HG03521 (cell line): ENCODE data around the gene TXNDC8.
"Not testable (repeated sequence)": the region's sequence is repeated elsewhere in the genome, so short reads cannot be mapped to it uniquely, and the experiment has no call there.

Source experiments
- ATAC-seq: cut with Tn5 transposase; IDR thresholded peaks from one replicate; pipeline ENCODE4 v1.9.1; 2021; ENCODE audit warnings: mild to moderate bottlenecking, moderate library complexity; ENCODE audit not compliant: unreplicated experiment

The TXNDC8 gene

DNA sequence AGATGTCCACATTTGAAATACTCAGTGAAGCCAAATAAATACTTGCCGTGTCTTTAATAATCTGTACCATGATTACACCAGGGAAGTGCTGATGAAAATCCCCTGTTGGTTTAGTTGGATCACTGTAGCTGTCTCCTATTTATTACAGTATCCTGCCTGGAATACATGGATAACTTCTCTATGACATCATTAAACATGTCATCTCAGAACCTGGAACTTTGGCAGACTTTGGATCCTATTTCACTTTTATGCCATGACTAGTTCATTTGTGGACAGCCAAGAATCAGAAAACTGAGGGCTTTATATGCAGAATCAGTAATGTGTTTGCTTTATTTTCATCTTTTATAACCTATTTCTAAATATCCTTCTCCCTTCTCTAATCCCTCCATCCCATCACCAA lies at the start of gene TXNDC8:
TXNDC8 (minus strand) TSS at position 137 of the 400 bp plus-strand sequence.
- no peak for ATAC-seq

DNA sequence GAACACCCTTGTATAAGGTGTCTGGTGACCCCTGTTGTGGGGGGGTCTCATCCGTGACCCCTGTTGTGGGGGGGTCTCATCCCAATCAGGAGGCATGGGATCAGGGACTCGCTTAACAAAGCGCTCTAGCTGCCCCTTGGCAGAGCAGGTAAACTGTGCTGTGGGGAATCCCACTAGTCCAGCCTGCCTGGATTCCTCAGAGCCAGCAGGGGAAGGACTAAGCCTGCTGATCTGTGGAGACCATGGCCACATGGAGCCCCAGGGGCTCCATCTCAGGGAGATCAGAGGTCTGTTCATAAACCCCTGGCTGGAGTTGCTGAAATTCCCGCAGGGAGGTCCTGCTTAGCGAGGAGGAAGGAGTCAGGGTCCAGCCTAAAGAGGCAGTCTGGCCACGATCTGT lies 45.8 kb upstream of the TXNDC8 start:
- ATAC-seq = no peak

DNA sequence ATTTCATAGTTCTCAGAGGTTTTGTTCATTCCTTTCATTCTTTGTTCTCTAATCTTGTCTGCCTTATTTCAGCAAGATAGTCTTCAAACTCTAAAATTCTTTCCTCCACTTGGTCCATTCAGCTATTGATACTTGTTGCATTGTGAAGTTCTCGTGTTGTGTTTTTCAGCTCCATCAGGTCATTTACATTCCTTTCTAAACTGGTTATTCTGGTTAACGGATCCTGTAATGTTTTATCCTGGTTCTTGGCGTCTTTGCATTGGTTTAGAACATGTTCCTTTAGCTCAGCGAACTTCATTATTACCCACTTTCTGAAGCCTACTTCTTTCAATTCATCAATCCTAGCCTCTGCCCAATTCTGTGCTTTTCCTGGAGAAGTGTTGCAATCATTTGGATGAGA lies 45.1 kb upstream of the TXNDC8 start:
- ATAC-seq = no peak

DNA sequence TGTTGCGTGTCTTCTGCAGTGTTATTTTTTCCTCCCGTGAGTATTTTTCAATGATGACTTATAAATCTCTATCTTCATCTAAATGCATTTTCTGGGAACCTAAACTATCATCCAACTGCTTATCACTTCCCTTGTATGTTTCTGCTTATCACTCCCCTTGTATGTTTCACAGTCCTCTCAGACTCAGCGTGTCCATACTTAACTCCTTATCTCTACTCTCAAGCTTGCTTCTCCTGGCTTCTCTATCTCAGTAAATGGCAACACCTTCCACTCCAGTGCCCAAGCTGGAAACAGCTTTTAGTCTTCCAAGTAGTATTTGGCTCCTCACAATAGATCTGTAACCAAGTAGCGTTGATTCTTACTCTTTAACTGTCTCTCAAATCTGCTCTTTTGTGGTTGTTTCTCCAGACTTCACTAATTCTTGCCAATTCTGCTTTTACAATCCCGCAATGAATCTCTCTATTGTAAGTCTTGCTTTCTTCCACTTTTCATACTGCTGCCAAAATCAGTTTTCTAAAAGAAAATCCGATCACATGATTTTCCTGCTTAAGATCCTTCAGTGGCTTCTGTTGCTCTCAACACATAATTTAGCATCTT lies 33.8 kb upstream of the TXNDC8 start:
- ATAC-seq = no peak

DNA sequence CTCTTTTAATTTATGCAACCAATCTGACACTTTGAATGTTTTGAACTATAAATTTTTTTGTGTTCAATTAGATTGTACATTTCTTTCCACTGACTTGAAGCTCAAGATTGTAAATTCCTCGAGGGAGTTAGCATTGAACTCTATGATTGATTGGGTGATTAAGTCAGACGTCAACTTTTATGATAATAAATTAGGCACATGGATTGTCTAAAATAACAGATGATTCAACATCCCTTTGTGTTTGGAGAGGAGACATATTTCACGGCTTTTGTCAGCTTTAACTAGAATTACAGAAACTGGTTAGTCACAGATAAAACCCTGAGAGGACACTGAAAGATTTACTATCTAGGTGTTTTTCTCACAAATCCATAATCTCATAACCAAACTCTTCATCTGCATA lies 32.7 kb upstream of the TXNDC8 start:
- no peak for ATAC-seq

DNA sequence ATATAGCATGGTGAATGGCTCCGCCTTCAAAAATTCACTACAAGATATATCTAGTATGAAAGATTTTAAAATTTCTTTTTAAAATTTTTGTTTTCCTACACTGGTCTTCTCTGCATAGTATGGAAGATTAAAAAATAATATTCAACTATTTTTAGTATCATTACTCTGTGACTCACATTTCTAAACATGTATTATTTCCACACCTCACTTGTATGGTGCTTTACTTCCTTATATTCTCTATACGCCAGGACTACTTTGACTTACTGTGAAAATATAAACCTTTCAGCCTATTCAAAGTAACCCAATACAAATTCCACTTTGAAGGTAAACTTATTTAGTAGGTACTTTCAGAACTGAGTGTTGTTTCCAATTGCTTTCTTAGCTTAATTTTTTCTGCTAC lies 26.8 kb upstream of the TXNDC8 start:
- no peak for ATAC-seq

DNA sequence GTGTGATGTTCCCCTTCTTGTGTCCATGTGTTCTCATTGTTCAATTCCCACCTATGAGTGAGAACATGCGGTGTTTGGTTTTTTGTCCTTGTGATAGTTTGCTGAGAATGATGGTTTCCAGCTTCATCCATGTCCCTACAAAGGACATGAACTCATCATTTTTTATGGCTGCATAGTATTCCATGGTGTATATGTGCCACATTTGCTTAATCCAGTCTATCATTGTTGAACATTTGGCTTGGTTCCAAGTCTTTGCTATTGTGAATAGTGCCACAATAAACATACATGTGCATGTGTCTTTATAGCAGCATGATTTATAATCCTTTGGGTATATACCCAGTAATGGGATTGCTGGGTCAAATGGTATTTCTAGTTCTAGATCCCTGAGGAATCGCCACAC lies 21.3 kb upstream of the TXNDC8 start:
- not testable (repeated sequence) for ATAC-seq

DNA sequence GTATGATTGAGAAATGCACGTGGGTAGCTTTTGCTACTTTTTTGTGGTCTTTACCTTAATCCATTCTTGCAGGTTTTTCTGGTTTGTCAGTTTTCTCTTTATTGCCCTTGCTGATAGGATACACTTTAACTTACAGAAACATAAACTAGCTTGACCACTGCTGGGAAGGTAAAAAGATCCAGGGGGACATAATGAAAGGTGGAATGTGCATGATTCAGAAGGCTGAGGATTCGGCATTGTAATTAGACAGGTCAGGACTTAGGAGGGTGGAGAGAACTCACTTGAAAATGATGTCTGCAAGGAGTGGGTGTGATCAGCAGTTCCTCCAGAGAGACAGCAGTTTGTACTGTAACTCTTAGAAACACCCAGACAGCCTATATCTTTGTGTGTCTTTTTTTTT lies 19.8 kb upstream of the TXNDC8 start:
- ATAC-seq = no peak

DNA sequence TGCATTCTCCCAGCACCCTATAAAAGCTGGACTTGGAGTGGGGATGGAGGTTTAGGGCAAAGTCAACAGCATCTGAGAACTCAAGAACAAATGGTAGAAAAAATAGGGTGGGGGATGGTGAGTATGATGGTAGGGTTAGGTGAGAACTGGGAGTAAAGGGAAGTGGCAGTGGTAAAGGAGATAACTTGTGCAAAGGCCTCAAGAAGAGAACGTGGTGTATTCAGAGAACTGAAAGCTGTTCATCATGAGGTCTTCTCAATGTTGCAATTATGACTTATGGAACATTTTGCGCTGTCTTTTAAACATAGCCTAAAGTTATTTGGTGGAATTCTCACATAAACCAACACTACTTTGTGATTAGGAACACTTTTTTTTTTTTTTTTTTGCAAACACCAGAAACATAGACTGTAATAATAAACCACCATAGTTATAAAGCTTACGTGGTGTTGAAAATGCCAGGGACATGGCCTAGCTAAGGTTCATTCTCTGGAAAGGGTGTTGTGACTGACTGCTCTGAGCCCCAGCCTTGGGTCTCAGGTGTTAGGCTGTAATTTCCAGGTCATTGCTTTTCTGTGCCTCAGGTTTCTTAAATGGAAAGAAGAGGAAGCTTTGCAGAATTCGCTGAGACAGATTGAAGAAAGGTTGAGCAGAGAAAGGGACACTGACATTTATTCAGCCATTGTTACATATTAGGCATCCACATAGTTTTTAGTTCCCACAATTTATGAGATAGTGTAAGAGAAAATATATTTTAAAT lies 19.2 kb upstream of the TXNDC8 start:
- ATAC-seq = no peak

DNA sequence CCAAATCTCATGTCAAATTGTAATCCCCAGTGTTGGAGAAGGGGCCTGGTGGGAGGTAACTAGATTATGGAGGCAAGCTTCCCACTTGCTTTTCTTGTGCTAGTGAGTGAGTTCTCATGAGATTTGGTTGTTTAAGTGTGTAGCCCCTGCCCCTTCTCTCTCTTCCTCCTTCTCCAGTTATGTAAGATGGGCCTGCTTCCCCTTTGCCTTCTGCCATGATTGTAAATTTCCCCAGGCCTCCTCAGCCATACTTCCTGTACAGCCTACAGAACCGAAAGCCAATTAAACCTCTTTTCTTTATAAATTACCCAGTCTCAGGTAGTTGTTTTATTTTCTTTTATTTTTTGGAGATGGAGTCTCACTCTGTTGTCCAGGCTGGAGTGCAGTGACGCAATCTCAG lies 18.2 kb upstream of the TXNDC8 start:
- ATAC-seq = no peak

DNA sequence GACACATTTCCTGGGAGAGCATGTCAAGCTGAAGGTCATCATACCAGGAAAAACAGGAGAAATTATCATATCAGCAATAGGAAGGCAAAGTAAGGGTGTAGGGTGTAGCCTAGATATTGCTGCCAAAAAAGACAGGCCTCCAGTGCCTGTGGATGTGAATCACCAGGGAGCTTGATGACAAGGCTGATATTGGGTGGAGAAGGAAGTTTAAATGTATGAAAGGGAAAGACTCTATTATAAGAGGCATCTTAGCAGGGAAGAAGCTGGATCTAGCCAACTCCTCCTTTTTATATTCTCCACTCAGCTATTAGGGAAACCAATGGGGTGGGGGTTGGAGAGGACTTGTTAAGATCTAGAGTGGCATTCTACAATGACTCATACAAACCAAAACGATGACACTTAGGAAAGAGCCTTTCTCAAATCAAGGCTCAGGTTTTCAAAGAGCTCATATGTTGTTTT lies 13.4 kb upstream of the TXNDC8 start:
- ATAC-seq = no peak

DNA sequence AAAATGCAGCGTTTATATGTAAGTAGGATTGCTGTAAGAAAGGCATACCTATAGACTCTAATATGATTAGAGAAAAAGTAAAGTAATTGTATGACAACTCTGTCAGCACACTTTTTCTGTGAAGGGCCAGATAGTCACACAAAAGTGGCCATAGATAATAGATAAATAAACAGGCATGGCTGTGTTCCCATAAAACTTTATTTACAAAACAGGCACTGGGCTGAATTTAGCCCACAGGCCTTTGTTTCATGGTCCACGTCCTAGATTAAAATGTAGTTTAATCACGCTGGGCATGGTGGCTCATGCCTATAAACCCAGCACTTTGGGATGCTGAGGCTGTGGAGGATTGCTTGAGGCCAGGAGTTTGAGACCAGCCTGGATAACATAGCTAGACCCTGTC lies 8.7 kb upstream of the TXNDC8 start:
- ATAC-seq = no peak

DNA sequence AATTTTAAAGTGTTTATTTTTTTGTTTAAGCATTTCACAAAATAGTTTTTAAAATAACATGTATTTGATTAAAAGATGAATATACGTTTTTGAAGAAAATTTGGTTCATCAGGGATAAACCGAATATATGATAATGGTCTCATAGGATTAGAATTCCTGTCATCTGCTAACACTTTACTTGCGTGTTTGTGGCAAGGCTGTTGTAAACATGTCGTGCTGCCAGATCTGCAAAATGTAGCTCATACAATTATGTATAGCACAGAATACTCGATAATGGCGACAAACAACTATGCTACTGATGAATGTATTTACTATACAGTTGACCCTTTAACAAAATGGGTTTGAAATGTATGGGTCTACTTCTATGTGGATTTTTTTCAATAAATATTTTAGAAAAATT lies 7.2 kb upstream of the TXNDC8 start:
- ATAC-seq = no peak

DNA sequence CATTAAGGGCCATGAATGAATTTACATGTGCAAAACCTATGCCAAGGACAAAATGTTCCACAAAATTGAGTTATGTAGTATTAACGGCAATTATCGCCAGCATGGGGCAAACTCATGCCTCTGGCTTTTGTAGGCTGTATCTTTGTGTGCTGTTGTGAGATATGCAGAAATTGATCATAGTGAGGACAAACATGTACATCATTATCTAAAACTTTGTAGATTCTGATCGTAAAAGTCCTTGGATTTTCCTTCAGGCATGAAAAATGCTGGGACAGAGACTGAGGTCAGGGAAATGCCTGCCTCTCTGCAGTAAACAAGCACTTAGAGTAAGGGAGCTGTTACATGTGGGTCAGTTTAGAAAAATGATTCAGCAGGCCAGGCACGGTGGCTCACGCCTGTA lies 5.9 kb upstream of the TXNDC8 start:
- no peak for ATAC-seq

DNA sequence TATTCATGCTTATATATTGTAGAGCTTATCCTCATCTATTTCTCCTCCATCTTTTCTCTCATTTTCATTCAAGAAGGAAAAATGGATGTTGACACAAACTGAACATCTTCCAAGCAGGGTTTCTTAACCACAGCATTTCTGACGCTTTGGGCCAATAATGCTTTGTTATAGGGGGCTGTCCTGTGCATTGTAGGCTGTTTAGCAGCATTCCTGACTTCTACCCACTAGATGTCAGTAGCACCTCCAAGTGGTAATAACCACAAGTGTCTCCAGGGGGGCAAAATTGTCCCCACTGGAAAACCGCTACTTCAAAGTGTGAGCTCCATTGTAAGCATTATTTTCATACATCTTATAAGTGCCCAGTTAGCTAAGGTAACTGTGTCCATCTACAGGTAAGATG lies 2.6 kb upstream of the TXNDC8 start:
- no peak for ATAC-seq

DNA sequence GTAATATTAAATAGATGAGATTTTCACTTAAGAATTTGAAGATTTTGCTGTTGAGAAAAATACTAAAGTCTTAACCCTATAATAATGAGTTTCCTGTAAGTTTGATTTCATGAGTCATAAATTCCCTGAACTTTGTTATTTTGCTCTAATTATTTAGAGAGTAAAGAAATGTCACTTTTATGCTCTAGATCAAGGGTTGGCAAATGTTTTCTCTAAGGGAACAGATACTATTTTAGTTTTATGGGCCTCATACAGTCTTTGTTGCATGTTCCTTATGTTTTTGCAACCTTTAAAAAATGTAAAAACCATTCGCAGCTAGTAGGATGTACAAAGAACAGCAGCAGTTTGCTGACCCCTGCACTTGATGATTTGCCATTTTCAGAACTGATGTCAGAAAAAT lies 480 bp upstream of the TXNDC8 start:
- ATAC-seq = no peak

DNA sequence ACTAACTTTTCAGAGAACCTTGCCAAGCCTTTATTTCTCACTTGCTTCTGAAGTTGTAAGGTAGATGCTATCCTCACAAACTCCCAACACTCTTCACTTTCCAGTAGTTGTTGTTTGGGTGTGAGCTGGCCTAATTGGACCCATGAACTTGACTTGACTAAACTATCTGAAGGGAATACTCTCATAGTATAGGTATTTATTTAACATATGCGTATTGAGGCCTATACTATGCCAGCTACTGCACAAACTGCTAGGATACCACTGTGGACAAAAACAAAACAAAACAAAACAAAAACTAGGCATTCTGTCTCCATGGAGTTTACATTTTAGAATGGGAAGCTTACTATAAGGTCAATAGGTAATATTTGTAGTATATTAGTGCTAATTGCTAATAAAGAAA lies 1.3 kb downstream of the TXNDC8 start:
- ATAC-seq = no peak

DNA sequence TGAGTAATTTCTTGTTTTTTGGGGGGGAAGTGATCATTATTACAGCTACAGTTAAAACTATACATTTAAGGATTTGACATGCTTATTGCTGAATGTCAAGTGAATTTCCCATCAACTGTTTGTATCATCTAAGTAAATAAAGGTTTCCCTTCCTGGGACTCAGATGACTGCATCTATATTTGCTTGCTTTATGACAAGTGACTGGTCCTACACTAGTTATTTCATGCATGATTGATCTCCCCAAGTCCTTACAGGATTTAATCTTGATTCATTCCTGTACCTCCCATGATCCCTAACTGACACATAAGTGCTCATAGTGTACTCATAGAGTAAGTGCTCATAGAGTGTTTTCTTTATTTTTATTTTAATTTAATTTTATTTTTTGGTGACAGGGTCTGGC lies 2.8 kb downstream of the TXNDC8 start:
- no peak for ATAC-seq

DNA sequence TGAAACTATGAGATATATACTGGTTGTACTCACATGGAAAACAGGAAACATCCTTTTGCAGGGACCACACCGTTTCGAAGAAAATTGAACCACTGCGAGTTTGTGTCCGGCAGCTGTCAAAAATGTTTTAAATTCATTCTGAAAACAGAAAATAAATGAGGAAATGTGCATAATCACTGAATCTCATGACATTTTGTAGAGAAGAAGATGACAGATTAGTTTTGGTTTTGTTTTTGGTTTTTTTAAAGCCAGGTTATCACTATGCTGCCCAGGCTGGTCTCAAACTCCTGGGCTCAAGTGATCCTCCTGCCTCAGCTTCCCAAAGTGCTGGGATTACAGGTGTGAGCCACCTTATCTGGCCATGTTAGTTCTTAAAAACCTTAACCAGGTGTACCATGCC lies 3.5 kb downstream of the TXNDC8 start:
- ATAC-seq = peak; percentile 55

DNA sequence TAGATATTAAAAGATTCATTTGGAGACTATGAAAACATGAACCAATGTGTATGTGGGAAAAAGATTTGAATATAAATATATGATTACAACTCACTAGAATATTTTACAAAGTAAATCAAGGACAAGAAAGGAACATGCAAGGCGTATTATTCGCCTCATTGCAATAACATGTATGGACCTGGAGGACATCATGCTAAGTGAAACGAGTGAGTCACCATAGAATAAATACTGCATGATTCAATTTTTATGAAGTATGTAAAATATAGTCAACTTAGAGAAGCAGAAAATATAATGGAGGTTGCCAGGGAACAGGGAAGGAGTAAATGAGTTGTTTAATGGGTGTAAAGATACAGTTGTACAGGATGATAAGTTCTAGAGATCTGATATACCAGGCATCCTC lies 4.9 kb downstream of the TXNDC8 start:
- no peak for ATAC-seq

DNA sequence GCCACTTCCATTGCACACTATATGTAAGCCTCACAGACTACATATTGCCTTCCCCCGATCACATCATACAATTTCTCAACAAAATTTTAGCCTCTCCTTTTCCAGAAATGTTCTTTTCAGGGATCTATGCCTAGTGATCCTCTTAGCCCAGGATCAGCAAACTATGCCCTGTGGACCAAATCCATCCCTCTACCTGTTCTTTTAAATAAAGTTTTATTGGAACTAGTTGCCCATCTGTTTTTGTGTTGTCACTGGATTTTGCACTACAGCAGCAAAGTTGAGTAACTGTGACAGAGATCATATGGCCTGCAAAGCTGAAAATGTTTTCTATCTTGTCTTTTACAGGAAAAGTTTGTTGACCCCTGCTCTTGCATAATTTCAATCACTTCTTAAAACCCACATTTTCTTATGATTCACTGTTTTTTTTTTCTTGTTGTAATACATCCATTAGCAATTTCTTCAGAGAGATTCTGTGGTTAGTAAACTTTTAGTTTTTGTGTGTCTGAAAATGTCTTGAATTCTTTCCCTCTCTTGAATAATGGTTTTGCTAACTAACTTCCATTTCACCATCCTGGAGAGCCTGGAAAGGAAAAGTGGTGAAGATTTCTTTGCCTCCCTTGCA lies 7.1 kb downstream of the TXNDC8 start:
- no peak for ATAC-seq

DNA sequence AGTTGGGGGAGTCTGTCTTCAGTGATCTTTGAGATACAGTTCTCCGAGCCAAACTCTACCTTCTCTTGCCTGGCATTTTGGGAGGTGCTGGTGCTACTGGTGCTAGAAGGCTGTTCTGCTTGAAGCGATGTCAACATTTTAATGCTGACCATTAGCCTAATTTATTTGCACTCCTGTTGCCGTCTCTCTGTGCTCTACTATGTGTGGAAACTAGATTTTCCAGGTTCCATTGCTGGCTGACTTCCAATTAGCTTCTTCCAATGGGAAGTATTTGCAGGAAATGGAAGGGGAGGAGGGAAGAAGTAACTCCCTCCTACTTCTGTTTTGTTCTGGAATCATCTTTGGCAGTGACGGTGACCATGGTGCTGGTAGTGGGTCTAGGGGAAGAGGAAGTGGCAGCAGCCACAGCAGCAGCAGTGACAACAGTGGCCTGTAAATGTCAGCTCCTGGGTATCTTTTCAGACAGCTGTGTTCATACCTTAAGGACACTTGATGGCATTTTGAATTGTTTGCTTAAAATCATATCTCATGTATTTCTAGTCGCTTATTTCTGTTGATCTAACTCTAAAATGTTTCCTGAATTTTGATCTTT lies 7.9 kb downstream of the TXNDC8 start:
- no peak for ATAC-seq
